MG63 (cell line): ENCODE results near the gene TMEM108. TPM values are rescaled to one million over a fixed set of nuclear protein-coding genes. Genes with fewer than 3 reads are reported as not detected.

Source experiments
- DNase-seq: peaks from one replicate; pipeline ENCODE4 v3.0.0-alpha.2; 2020
- H3K27me3 ChIP-seq: fragments of 250-450 bp; sonication (Bioruptor Pico); 2 replicates; pipeline ENCODE4 v1.5.1; 2020; ENCODE audit warnings: mild to moderate bottlenecking, moderate library complexity
- H3K36me3 ChIP-seq: fragments of 250-450 bp; sonication (Bioruptor Pico); 2 replicates; pipeline ENCODE4 v1.5.1; 2020; ENCODE audit warnings: mild to moderate bottlenecking, moderate library complexity
- H3K4me3 ChIP-seq: fragments of 250-450 bp; sonication (Bioruptor Pico); 2 replicates; pipeline ENCODE4 v1.5.1; 2020; ENCODE audit warnings: mild to moderate bottlenecking, moderate library complexity
- H3K9me3 ChIP-seq: fragments of 250-450 bp; sonication (Bioruptor Pico); 2 replicates; pipeline ENCODE4 v1.5.1; 2020; ENCODE audit warnings: mild to moderate bottlenecking, moderate library complexity
- total RNA-seq: library from RNA; depleted of rRNA; stranded (reverse); fragments of >200 nt; shearing (Covaris generic); gene quantifications from 2 replicates; pipeline ENCODE4 v1.2.3, GENCODE V29; 2014; ENCODE audit warnings: low replicate concordance

The TMEM108 gene
- total RNA-seq, 1 experiment from 2014 or later: 0.79 TPM

DNA sequence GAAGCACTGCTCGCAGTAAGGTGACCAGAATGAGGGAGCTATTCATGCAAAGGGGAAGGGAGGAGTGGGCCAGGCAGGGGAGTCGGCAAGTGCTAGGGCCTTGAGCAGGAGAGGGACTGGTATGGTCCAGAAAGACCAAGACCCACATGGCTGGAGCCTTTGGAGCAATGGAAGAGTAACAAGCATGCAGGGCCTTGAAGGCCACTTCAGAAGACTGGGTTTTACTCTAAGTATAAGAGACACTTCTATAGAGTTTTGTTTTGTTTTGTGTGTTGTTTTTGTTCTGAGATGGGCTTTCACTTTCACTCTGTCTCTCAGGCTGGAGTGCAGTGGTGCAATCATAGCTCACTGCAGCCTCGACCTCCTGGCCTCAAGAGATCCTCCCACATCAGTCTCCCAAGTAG is 403.7 kb downstream of the TMEM108 start:
- no peak overlapping the region for H3K4me3 ChIP-seq
- no peaks in the 10 kb centered on the region for H3K27me3 ChIP-seq
- DNase-seq: no peak
- H3K9me3 ChIP-seq: no peaks in the 10 kb centered on the region
- H3K36me3 ChIP-seq: no peaks in the 10 kb centered on the region

GRCh38 chr3:133442518-133442917 is 404.3 kb downstream of the TMEM108 start:
- no peaks in the 10 kb centered on the region for H3K36me3 ChIP-seq
- H3K27me3 ChIP-seq: no peaks in the 10 kb centered on the region
- no peaks in the 10 kb centered on the region for H3K9me3 ChIP-seq
- no peak overlapping the region for H3K4me3 ChIP-seq
- DNase-seq: no peak

DNA sequence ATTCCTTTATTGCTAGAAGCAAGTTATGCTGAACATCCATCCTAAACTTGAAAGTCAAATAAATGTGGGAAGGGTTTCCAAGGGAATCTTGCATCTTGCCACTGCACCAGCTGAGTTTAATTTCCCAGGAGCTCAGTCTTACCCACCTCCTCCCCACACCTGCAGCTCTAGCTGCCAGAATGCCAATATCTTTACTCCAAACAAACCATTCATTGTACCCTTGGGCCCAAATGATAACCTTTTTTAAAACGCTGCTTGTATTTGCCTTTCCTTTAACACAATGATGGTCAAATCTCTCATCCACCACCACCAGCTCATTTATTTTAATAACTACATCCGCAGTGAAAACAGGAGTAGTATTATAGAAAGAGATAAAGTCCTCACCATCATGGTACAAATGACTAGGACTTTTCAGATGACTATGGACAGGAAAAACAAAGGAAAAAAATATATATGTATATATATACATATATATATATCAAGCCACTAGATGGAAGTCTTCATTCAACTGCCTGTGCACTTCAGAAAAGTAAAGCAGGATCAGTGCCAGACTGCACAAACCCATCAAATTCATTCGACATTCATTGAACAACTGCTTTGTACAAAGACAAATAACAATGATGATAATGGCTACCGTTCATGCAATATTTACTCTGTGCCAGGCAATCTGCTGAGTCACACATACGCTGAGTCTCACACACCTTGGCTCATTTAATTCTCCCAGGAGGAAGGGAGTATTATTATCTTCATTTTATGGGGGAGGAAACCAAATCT is 405.6 kb downstream of the TMEM108 start:
- DNase-seq: peak; percentile 49
- H3K36me3 ChIP-seq: no peaks in the 10 kb centered on the region

DNA sequence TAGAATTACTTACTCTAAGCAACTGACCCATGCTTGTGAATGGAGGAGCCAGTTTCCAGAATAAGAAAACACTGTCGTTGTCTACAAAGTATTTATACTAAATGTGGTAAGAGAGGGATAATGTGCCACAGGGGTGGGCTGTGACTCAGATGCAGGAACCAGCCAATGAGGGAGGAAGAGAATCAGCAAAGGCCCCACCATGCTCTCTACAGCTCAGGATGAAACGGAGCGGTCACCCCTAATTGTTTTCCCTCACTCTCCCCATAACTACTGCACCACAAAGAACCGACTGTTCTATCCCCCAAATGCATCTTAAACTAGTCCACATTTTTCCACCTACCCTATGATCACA is 406.2 kb downstream of the TMEM108 start:
- no peak overlapping the region for H3K4me3 ChIP-seq
- H3K9me3 ChIP-seq: no peaks in the 10 kb centered on the region
- H3K36me3 ChIP-seq: no peaks in the 10 kb centered on the region
- H3K27me3 ChIP-seq: no peaks in the 10 kb centered on the region
- DNase-seq: peak; percentile 34

More for the DNA sequence above, 405.6 kb downstream of the TMEM108 start:
- Histone ChIP-seq H3K27me3 (no peaks in the 10 kb centered on the region), H3K9me3 (no peaks in the 10 kb centered on the region), H3K4me3 (no peak overlapping the region)

- H3K4me3 ChIP-seq: no peak overlapping the region
- H3K27me3 ChIP-seq: no peaks in the 10 kb centered on the region
- no peaks in the 10 kb centered on the region for H3K9me3 ChIP-seq
- no peak for DNase-seq
- H3K36me3 ChIP-seq: no peaks in the 10 kb centered on the region
Measured at GRCh38 chr3:133445108-133445507, 406.9 kb downstream of the TMEM108 start.
